HTR-8/SVneo (cell line): Measurements from ENCODE around the gene SMAD3.

Experiments used
- DNase-seq: peaks from one replicate; pipeline ENCODE4 v3.0.0; 2011; ENCODE audit warnings: low spot score, mixed read lengths; ENCODE audit not compliant: insufficient read length
- FAIRE-seq: peaks from 2 replicates; lab custom pipeline; 2011; peaks lifted over from hg19 to GRCh38; lab: Jason Lieb, UNC

The SMAD3 gene

GRCh38 chr15:67173786-67174185, 108.4 kb downstream of the SMAD3 start:
- no peak for FAIRE-seq
- DNase-seq = no peak

GRCh38 chr15:67174446-67174845, 109.0 kb downstream of the SMAD3 start:
- DNase-seq (no peak), FAIRE-seq (no peak)

- peak; percentile 63 for DNase-seq
- FAIRE-seq = peak; percentile 79
Measured at GRCh38 chr15:67174864-67175573, 109.6 kb downstream of the SMAD3 start.

GRCh38 chr15:67175643-67176071, 110.3 kb downstream of the SMAD3 start:
- FAIRE-seq = peak; percentile 42
- no peak for DNase-seq

GRCh38 chr15:67176195-67176971, 111.0 kb downstream of the SMAD3 start:
- no peak for FAIRE-seq
- no peak for DNase-seq

- DNase-seq = no peak
- FAIRE-seq = peak; percentile 57
Measured at GRCh38 chr15:67177752-67178151, 112.3 kb downstream of the SMAD3 start.

GRCh38 chr15:67178569-67179210, 113.3 kb downstream of the SMAD3 start:
- DNase-seq (peak; percentile 96), FAIRE-seq (peak; percentile 99)

- peak; percentile 91 for FAIRE-seq
Measured at GRCh38 chr15:67179411-67179995, 114.1 kb downstream of the SMAD3 start.

GRCh38 chr15:67180035-67180434, 114.6 kb downstream of the SMAD3 start:
- FAIRE-seq (no peak), DNase-seq (no peak)

More at GRCh38 chr15:67179411-67179995, 114.1 kb downstream of the SMAD3 start:
- no peak for DNase-seq

- DNase-seq (no peak), FAIRE-seq (peak; percentile 40)
Measured at GRCh38 chr15:67180514-67181191, 115.3 kb downstream of the SMAD3 start.

GRCh38 chr15:67181221-67181639, 115.8 kb downstream of the SMAD3 start:
- FAIRE-seq (no peak), DNase-seq (no peak)

- FAIRE-seq (no peak), DNase-seq (no peak)
Measured at GRCh38 chr15:67183443-67184169, 118.2 kb downstream of the SMAD3 start.

- FAIRE-seq (peak; percentile 51), DNase-seq (no peak)
Measured at GRCh38 chr15:67184208-67184925, 119.0 kb downstream of the SMAD3 start.

GRCh38 chr15:67185051-67185450, 119.6 kb downstream of the SMAD3 start:
- DNase-seq = no peak
- peak; percentile 9 for FAIRE-seq

- DNase-seq (no peak), FAIRE-seq (peak; percentile 72)
Measured at GRCh38 chr15:67185621-67186225, 120.3 kb downstream of the SMAD3 start.

- no peak for FAIRE-seq
- no peak for DNase-seq
Measured at GRCh38 chr15:67186226-67186649, 120.8 kb downstream of the SMAD3 start.

- DNase-seq = no peak
- FAIRE-seq = no peak
Measured at GRCh38 chr15:67186688-67187087, 121.3 kb downstream of the SMAD3 start.

- no peak for DNase-seq
- FAIRE-seq = no peak
Measured at GRCh38 chr15:67187351-67187854, 122.0 kb downstream of the SMAD3 start.
